NB4 (cell line): ENCODE measurements around the gene SEMA3C.

Experiments used
- DNase-seq: peaks from one replicate; pipeline ENCODE4 v3.0.0; 2010; ENCODE audit warnings: low read depth
- H3K4me3 ChIP-seq: one replicate; pipeline ENCODE4 v1.5.1; 2011; ENCODE audit warnings: mild to moderate bottlenecking, low read depth, low read length, moderate library complexity
- MYC ChIP-seq: IDR thresholded peaks from 2 replicates; pipeline ENCODE4 v1.6.1; 2011; ENCODE audit warnings: low read depth, low read length
- POLR2A ChIP-seq: IDR thresholded peaks from 2 replicates; pipeline ENCODE4 v1.6.1; 2011; ENCODE audit warnings: mild to moderate bottlenecking; ENCODE audit not compliant: insufficient read length; ENCODE audit errors: extremely low read depth
- TF ChIP-seq, protein P1 (sequence below): IDR thresholded peaks from one replicate; pipeline ENCODE4 v1.5.1; 2012; ENCODE audit warnings: low read depth, low read length
- TF ChIP-seq, protein P2 (sequence below): IDR thresholded peaks from 2 replicates; pipeline ENCODE4 v1.6.1; 2011; ENCODE audit warnings: low read depth, low read length

SEMA3C gene

DNA sequence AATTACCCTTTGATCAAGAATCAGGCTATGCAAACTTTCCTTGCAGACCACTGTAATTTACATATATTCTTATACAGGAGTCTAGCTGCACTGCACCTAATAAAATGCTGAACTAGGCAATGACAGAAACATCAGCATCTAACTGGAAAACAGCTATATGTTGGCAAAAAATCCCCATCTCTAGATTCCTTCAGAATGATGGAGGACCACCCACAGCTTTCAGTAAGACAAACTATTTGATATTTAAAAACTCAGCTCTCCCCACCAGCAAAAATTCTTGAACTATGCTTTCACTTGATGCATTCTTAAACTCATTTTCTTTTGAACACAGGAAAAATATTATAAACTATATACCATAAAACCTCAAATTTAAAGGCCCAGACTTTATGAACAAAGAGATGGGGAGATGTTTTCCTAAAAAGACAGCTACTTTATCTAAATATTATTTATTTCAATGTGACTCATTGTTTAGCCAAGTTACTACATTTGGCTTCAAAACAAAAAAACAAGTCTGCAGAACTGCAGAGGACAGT, 77.4 kb downstream of the SEMA3C start:
- no peak overlapping the region for H3K4me3 ChIP-seq
- DNase-seq, result no peak
- TF ChIP-seq, protein P1, sequence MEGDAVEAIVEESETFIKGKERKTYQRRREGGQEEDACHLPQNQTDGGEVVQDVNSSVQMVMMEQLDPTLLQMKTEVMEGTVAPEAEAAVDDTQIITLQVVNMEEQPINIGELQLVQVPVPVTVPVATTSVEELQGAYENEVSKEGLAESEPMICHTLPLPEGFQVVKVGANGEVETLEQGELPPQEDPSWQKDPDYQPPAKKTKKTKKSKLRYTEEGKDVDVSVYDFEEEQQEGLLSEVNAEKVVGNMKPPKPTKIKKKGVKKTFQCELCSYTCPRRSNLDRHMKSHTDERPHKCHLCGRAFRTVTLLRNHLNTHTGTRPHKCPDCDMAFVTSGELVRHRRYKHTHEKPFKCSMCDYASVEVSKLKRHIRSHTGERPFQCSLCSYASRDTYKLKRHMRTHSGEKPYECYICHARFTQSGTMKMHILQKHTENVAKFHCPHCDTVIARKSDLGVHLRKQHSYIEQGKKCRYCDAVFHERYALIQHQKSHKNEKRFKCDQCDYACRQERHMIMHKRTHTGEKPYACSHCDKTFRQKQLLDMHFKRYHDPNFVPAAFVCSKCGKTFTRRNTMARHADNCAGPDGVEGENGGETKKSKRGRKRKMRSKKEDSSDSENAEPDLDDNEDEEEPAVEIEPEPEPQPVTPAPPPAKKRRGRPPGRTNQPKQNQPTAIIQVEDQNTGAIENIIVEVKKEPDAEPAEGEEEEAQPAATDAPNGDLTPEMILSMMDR, result no peak
- TF ChIP-seq POLR2A, result no peak
- TF ChIP-seq, protein P2, sequence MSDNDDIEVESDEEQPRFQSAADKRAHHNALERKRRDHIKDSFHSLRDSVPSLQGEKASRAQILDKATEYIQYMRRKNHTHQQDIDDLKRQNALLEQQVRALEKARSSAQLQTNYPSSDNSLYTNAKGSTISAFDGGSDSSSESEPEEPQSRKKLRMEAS, result no peak
- no peak for TF ChIP-seq MYC

DNA sequence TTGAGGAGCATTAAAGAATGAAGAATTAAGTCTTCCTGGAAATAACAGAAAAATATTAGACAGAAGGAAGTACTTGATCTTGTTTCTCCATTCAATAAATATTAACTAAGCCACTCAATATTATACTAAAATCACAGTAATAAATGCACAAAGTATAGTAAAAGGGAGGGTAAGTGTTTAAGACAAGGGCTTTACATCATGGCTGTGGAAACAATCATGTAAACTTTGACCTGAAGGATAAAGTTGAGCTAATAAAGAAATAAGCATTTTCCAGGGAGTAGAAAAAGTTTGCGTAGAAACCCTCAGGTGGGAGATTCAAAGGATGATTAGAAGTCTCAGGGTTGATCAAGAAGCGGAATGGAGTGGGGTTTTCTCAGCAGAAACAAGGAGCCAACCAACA, 78.2 kb downstream of the SEMA3C start:
- TF ChIP-seq POLR2A (no peak), MYC (no peak)
- TF ChIP-seq, protein P2, result no peak
- TF ChIP-seq, protein P1, result no peak
- no peak for DNase-seq
- H3K4me3 ChIP-seq, result no peak overlapping the region

DNA sequence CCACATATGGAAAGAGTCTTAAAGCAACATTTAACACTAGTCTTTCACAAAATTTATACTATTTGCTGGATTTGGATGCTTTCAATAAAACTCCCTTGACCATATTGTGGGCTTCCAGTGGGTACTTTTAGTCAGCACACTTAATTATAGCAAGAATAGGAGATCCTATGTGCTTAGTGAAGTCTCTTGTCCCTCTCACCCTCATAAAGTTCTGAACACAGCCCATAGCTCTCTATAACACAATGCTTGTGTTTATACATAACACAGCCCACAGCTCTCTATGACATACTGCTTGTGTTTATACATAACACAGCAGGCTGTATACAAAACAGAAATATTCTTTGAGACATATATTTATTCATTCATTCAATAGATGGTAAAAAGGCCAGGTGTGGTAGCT, 79.0 kb downstream of the SEMA3C start:
- TF ChIP-seq, protein P2, result no peak
- TF ChIP-seq MYC (no peak), POLR2A (no peak)
- TF ChIP-seq, protein P1, result no peak
- no peak overlapping the region for H3K4me3 ChIP-seq
- DNase-seq, result no peak

DNA sequence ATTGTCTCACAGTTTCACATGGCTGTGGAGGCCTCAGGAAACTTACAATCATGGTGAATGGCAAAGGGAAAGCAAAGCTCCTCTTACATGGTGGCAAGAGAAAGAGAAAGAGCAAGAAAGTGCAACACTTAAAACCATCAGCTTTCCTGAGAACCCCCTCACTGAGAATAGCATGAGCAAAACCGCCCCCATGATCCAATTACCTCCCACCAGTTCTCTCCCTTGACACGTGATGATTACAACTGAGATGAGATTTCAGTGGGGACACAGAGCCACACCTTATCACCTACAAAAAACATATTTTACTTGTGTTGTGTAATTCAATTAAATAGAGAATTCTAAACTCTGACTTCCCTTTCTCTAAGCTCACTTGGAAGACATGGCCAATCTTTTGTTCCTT, 80.2 kb downstream of the SEMA3C start:
- no peak for TF ChIP-seq MYC
- TF ChIP-seq, protein P1, result no peak
- TF ChIP-seq POLR2A, result no peak
- TF ChIP-seq, protein P2, result no peak
- no peak overlapping the region for H3K4me3 ChIP-seq
- DNase-seq, result no peak

DNA sequence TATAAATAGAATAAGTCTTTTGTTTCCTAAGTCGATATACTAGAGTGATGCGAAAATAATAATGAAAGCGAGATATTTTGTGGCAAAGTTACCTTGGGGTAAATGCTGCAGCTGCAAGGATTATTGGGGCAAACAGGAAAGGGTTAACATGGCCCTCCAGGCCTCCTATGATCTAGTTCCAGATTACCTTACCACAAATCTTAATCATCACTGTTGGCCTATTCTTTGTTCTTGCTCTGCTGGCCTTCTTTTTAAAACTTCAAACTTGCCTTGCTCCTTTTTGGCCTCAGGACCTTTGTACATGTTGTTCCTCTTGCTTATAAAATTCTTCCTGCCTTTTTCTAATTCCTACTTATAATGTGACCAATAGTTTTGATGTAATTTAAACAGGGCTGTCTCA, 81.5 kb downstream of the SEMA3C start:
- TF ChIP-seq MYC (no peak), POLR2A (no peak)
- TF ChIP-seq, protein P2, result no peak
- TF ChIP-seq, protein P1, result no peak
- DNase-seq, result no peak
- no peak overlapping the region for H3K4me3 ChIP-seq

DNA sequence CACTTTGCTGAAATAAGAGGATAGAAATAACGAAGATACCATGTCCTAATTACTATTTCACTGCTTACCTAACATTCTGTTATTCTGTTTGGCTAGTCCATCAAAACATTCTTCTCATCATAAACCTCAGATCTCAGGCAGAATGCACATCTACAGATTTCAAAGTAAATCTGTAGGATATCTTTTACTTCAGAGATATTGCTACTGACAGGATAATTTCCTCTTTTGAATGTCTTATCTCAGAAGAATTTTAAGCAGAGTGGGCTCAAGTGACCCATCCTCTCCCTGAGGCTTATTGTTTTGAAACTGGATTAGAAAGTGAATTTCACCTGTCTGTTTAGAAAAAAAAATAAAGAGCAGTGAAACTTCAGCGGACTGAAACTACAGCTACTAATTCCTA, 83.6 kb downstream of the SEMA3C start:
- TF ChIP-seq MYC (no peak), POLR2A (no peak)
- TF ChIP-seq, protein P1, result no peak
- TF ChIP-seq, protein P2, result no peak
- DNase-seq, result no peak
- H3K4me3 ChIP-seq, result no peak overlapping the region
